IPS DF 19.7 (cell line): ENCODE measurements around the gene RSU1.

Experiments used
- DNase-seq: peaks from one replicate; pipeline ENCODE4 v3.0.0-alpha.2; 2013; ENCODE audit warnings: low read depth, low spot score

The RSU1 gene

GRCh38 chr10:16822027-16822426, 4.8 kb upstream of the RSU1 start:
- DNase-seq: no peak

GRCh38 chr10:16820421-16820820, 3.2 kb upstream of the RSU1 start:
- DNase-seq: no peak

GRCh38 chr10:16820018-16820417, 2.8 kb upstream of the RSU1 start:
- DNase-seq: no peak

- no peak for DNase-seq
These were observed 2.2 kb upstream of the RSU1 start for GRCh38 chr10:16819436-16819835.

GRCh38 chr10:16819026-16819425, 1.8 kb upstream of the RSU1 start:
- DNase-seq: no peak

GRCh38 chr10:16816830-16817124, 447 bp downstream of the RSU1 start:
- no peak for DNase-seq

- DNase-seq: no peak
These were observed 1.1 kb downstream of the RSU1 start for GRCh38 chr10:16816171-16816570.

- DNase-seq: no peak
These were observed 3.2 kb downstream of the RSU1 start for GRCh38 chr10:16814012-16814411.

- no peak for DNase-seq
These were observed 4.5 kb downstream of the RSU1 start for GRCh38 chr10:16812676-16813075.

- DNase-seq: no peak
These were observed 5.5 kb downstream of the RSU1 start for GRCh38 chr10:16811765-16812164.

- no peak for DNase-seq
These were observed 5.9 kb downstream of the RSU1 start for GRCh38 chr10:16811292-16811691.

GRCh38 chr10:16809074-16809718, 8.0 kb downstream of the RSU1 start:
- peak; percentile 35 for DNase-seq

GRCh38 chr10:16804123-16804522, 13.1 kb downstream of the RSU1 start:
- DNase-seq: no peak

- DNase-seq: no peak
These were observed 13.8 kb downstream of the RSU1 start for GRCh38 chr10:16803464-16803863.

- DNase-seq: no peak
These were observed 17.6 kb downstream of the RSU1 start for GRCh38 chr10:16799621-16800020.

- DNase-seq: no peak
These were observed 18.7 kb downstream of the RSU1 start for GRCh38 chr10:16798571-16798970.

- no peak for DNase-seq
These were observed 21.7 kb downstream of the RSU1 start for GRCh38 chr10:16795410-16796073.

- no peak for DNase-seq
These were observed 23.2 kb downstream of the RSU1 start for GRCh38 chr10:16794005-16794404.

- DNase-seq: no peak
These were observed 24.5 kb downstream of the RSU1 start for GRCh38 chr10:16792675-16793074.

GRCh38 chr10:16789765-16790164, 27.5 kb downstream of the RSU1 start:
- no peak for DNase-seq

GRCh38 chr10:16789261-16789660, 28.0 kb downstream of the RSU1 start:
- no peak for DNase-seq

- no peak for DNase-seq
These were observed 28.4 kb downstream of the RSU1 start for GRCh38 chr10:16788778-16789177.

GRCh38 chr10:16788125-16788524, 29.1 kb downstream of the RSU1 start:
- no peak for DNase-seq

- no peak for DNase-seq
These were observed 29.8 kb downstream of the RSU1 start for GRCh38 chr10:16787361-16787791.
